ENCODE measurements around the gene SH3BP2.

DNA sequence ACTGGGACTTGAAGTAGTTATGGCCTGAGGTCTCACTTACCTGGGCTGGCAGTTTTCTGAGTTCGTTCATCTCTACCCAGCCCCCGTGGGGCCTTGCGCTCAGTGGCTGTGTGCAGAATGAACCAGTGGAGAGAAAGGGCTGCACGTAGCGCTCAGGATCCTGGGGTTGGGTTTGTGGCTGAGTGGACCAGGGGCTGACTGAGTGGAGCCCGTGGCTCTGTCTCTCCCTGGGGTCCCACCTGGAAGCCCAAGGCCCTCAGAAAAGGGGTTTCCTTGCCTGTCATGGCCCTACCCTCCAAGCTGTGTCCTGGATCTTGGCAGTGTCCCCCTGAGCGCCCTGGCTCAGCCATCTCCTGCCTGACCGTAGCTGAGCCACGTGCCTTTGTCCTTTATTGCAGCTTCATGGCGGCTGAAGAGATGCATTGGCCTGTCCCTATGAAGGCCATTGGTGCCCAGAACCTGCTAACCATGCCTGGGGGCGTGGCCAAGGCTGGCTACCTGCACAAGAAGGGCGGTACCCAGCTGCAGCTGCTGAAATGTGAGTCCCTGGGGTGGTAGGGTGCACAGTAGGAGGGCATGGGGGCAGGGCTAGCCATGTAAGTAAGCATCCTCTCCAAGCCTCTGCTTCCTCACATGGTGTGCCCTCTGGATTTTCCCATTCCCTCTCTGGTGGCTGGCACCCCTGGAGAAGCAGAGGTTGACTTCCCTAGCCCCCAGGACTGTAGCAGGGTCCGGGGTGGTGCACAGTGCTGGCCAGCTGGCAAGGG lies 27.5 kb downstream of the SH3BP2 start:
- TF ChIP-seq ZFP3 (CRISPR knock-in tag; IDR thresholded peaks at IDR 0.05) (no peak), ZFP30 (CRISPR knock-in tag; IDR thresholded peaks at IDR 0.05) (no peak), ZNF565 (CRISPR knock-in tag; conservative IDR thresholded peaks at IDR 0.05; ENCODE audit: low read depth) (no peak), RARB (CRISPR knock-in tag; IDR thresholded peaks at IDR 0.05) (no peak), TOX (CRISPR knock-in tag; IDR thresholded peaks at IDR 0.05; ENCODE audit: borderline replicate concordance) (no peak), ARNTL (CRISPR knock-in tag; IDR thresholded peaks at IDR 0.05; ENCODE audit: borderline replicate concordance, low read depth) (no peak), CSDC2 (CRISPR knock-in tag; IDR thresholded peaks at IDR 0.05) (no peak)
- TF ChIP-seq, protein P1, sequence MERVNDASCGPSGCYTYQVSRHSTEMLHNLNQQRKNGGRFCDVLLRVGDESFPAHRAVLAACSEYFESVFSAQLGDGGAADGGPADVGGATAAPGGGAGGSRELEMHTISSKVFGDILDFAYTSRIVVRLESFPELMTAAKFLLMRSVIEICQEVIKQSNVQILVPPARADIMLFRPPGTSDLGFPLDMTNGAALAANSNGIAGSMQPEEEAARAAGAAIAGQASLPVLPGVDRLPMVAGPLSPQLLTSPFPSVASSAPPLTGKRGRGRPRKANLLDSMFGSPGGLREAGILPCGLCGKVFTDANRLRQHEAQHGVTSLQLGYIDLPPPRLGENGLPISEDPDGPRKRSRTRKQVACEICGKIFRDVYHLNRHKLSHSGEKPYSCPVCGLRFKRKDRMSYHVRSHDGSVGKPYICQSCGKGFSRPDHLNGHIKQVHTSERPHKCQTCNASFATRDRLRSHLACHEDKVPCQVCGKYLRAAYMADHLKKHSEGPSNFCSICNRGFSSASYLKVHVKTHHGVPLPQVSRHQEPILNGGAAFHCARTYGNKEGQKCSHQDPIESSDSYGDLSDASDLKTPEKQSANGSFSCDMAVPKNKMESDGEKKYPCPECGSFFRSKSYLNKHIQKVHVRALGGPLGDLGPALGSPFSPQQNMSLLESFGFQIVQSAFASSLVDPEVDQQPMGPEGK (CRISPR knock-in tag; IDR thresholded peaks at IDR 0.05; ENCODE audit: borderline replicate concordance) = no peak
- TF ChIP-seq, protein P2, sequence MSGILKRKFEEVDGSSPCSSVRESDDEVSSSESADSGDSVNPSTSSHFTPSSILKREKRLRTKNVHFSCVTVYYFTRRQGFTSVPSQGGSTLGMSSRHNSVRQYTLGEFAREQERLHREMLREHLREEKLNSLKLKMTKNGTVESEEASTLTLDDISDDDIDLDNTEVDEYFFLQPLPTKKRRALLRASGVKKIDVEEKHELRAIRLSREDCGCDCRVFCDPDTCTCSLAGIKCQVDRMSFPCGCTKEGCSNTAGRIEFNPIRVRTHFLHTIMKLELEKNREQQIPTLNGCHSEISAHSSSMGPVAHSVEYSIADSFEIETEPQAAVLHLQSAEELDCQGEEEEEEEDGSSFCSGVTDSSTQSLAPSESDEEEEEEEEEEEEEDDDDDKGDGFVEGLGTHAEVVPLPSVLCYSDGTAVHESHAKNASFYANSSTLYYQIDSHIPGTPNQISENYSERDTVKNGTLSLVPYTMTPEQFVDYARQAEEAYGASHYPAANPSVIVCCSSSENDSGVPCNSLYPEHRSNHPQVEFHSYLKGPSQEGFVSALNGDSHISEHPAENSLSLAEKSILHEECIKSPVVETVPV (CRISPR knock-in tag; IDR thresholded peaks at IDR 0.05) = no peak

All from SK-N-SH treated with all-trans-retinoic acid at 6 μM for 48 hours (cell line).